ENCODE measurements around the gene SLC29A1.
"Not testable (repeated sequence)": the region's sequence is repeated elsewhere in the genome, so short reads cannot be mapped to it uniquely, and the experiment has no call there.

Gene SLC29A1

DNA sequence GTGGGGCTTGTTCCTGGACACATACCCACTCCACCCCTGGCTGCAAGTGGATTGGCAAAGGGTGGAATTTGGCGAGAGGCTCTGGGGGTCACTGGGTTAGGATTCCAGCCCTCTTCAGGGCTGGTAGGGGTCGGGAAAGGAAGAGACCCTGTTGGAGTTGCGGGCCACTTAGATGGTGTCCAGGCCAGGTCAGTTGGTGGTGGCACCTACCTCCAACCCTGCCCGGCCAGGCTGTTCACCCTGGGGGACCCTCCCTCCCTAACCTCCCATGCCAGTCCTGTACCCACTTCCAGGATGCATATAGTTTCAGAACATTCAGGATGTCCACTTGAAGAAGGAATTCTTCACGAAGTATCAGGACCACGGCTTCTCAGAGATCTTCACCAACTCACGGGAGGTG lies 43.7 kb upstream of the SLC29A1 start:
- TF ChIP-seq ZFX (IDR thresholded peaks at IDR 0.05; ENCODE audit: borderline replicate concordance) = no peak
- TF ChIP-seq, protein P1, sequence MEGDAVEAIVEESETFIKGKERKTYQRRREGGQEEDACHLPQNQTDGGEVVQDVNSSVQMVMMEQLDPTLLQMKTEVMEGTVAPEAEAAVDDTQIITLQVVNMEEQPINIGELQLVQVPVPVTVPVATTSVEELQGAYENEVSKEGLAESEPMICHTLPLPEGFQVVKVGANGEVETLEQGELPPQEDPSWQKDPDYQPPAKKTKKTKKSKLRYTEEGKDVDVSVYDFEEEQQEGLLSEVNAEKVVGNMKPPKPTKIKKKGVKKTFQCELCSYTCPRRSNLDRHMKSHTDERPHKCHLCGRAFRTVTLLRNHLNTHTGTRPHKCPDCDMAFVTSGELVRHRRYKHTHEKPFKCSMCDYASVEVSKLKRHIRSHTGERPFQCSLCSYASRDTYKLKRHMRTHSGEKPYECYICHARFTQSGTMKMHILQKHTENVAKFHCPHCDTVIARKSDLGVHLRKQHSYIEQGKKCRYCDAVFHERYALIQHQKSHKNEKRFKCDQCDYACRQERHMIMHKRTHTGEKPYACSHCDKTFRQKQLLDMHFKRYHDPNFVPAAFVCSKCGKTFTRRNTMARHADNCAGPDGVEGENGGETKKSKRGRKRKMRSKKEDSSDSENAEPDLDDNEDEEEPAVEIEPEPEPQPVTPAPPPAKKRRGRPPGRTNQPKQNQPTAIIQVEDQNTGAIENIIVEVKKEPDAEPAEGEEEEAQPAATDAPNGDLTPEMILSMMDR (IDR thresholded peaks at IDR 0.05) = no peak
- H3K27ac ChIP-seq = no peak overlapping the region

DNA sequence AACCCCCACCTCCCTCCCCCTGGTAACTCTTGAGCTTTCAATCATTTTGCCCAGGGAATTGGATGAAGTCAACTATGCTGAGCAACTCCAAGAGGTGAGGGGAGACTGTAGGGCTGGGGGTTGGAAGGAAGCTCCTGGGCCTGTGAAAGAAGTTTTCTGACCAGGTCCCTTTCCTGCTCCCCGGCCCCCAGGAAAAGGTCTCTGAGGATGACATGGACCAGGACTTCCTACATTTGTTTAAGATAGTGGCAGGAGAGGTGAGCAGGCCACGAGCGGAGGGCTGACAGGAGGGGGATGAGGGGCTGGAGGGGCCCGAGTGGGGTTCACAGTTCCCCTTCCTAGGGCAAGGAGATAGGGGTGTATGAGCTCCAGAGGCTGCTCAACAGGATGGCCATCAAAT lies 43.0 kb upstream of the SLC29A1 start:
- TF ChIP-seq ZFX (IDR thresholded peaks at IDR 0.05; ENCODE audit: borderline replicate concordance) = no peak
- TF ChIP-seq, protein P1 (IDR thresholded peaks at IDR 0.05) = no peak
- H3K27ac ChIP-seq = no peak overlapping the region

DNA sequence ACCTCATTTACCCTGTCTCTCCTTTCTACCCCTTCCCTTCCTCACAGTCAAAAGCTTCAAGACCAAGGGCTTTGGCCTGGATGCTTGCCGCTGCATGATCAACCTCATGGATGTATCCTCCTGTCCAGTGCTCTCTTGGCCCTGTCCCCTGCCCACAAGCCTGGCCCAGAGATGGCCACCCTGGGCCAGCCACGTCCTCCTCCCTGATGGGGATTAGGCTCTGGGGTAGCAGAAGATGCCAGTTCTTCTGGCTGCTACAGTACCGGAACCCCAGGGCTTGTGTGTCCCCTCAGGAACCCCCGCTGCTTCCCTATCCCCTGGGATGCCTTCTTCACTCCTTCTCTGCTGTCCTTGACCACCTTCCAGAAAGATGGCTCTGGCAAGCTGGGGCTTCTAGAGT lies 42.5 kb upstream of the SLC29A1 start:
- TF ChIP-seq, protein P1 (IDR thresholded peaks at IDR 0.05) = no peak
- TF ChIP-seq ZFX (IDR thresholded peaks at IDR 0.05; ENCODE audit: borderline replicate concordance) = no peak
- no peak overlapping the region for H3K27ac ChIP-seq

DNA sequence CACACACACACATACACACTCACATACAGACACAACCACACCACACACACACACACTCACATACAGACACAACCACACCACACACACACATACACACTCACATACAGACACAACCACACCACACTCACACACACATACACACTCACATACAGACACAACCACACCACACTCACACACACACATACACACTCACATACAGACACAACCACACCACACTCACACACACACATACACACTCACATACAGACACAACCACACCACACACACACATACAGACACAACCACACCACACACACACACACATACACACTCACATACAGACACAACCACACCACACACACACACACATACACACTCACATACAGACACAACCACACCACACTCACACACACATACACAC lies 41.6 kb upstream of the SLC29A1 start:
- not testable (repeated sequence) for H3K27ac ChIP-seq

DNA sequence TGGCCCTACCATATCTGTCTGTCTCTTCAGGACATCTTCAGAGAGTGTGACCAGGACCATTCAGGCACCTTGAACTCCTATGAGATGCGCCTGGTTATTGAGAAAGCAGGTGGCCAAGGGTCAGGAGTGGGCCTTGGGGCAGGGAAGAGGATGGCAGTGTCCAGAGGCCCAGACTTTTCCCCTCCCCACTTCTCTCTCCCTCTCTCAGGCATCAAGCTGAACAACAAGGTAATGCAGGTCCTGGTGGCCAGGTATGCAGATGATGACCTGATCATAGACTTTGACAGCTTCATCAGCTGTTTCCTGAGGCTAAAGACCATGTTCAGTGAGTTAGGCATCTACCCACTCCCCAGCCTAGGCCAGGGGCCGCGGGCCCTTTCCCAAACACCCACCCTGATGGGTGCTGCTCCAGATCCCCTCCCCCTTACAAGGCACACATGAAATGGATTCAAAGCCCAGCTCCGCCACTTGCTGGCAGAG lies 40.4 kb upstream of the SLC29A1 start:
- TF ChIP-seq ZFX (IDR thresholded peaks at IDR 0.05; ENCODE audit: borderline replicate concordance) = no peak
- TF ChIP-seq, protein P1 (IDR thresholded peaks at IDR 0.05) = no peak
- no peak overlapping the region for H3K27ac ChIP-seq

- no peak for TF ChIP-seq ZFX (IDR thresholded peaks at IDR 0.05; ENCODE audit: borderline replicate concordance)
- TF ChIP-seq, protein P1 (IDR thresholded peaks at IDR 0.05) = no peak
- no peak overlapping the region for H3K27ac ChIP-seq
Observed at GRCh38 chr6:44183783-44184182, 39.6 kb upstream of the SLC29A1 start.

DNA sequence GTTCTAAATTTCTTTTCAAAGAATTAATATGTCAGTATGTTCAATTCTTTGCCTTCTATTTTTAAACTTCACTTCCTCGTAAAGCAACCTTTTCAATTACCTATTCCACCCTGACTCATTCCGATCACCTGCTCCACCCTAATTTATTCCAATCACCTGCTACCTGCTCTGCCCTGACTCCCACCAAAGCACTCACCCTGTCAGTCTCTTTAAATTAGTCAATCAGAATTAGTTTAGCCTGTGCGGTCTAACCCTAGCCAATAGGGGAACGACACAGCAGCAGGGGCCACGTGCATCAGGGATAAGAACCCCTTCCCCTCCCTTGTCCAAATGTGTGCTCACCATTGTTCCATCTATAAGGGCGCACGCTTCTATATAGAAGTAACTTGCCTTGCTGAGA lies 38.0 kb upstream of the SLC29A1 start:
- not testable (repeated sequence) for H3K27ac ChIP-seq

DNA sequence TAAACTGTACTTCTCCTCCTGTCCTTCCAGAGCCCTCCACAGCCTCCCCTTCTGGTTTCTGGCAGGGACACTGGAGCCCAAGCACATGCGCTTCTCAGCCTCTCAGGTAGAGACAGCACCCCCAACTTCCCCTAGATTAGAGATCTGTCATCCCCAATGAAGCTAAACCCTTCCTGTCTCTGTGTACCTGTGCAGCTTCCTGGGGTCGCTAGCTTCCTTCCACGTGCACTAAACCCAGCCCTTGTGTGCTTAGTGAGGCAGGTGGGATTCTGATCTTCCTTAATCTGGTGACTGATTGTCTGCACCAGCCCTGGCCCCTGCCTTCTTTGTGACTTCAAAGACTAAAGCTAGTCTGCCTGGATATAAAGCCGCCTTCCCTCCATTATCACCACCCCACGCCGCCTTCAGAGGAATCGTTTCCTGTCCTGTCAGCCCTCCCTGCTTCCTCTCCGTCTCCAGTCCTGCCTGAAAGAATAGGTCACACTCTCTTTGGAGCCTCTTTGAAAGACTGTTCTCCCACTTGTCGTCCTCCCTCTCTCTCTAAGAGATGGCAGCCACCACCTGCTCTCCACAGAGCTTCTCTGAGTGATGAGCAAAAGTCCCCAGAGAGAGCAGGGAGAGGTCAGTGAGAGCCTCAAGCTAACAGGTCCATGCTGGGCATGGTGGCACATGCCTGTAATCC lies 37.3 kb upstream of the SLC29A1 start:
- TF ChIP-seq, protein P1 (IDR thresholded peaks at IDR 0.05) = no peak
- TF ChIP-seq ZFX (IDR thresholded peaks at IDR 0.05; ENCODE audit: borderline replicate concordance) = no peak
- no peak overlapping the region for H3K27ac ChIP-seq

Data from 22Rv1 (cell line).